Limb (tissue), 2 donors: ENCODE data around the gene SMARCC2.
A peak's percentile ranks its signal among the peaks of the same experiment; 100 is the strongest.

Source experiments
- DNase-seq, 2 donors: peaks; one replicate each; pipeline ENCODE4 v3.0.0-alpha.2; 2016; ENCODE audit errors: extremely low spot score in 2 of 2

Gene SMARCC2

DNA sequence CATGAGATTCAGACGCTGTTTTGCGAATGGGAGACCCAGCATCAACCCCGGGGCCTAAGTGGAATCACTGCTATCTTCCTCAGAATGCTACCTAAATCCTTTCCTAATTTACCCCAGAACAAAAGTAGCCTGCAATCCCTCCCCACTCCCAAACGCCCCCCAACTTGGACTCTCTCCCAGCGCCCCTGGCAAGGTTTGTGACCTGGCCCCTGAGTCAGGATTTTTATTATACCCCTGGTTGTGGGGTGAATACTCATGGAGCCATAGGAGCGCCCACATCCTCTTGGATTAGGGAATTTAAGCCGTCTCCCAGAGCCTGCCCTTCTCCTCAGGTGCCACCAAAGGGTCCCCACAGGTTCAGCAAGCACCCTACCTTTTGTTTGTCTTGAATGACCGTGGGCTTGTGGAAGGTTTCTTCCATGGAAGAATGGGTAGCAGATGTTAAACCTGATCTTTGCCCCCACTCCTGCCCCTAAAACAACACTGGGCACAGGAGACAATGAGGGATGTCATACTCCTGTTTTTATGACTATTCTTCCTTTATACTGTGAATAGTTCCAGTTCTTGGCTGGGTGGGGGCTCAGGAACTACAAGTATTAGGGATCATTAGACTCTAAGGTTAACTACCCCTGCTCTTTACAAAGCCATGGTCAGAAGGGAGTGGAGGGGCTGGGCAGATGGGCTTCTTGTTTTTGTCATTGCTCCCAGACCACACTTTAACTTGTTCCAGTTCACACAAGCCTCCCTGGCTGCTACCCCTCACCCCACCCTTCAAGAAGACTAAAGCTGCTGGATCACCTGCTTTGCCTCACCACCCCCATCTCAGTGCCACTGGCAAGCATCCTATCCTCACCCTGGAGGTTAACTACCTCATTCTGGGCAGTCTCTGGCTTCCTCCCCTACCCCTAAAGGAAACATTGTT lies 36.3 kb downstream of the SMARCC2 start:
- no peak for DNase-seq

DNA sequence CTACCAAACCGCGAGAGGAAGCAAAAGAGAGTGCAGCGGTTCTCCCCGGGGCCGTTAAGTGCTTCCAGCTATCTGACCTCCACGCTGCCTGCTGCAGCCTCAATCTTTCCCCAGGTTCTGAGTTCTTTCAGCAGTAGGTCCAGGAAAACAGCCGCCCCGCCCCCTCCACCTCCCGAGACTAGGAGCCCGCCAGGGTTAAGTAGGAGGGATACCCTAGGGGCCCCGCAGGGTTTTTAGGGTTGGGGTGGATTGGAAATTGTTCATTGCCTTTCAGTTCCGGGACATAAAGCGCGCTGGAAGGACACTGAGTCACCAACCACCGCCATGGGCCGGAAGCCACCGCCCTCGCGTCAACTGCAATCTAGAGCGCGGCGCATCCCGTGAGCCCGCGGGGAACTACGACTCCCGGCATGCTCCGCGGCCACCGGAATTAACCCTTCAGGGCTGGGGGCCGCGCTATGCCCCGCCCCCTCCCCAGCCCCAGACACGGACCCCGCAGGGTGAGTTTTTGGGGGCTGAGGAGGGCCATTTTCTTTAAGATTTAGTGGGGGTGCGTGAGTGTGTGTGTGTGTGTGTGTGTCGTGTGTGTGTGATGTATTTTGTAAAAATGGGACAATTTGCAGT lies 37.0 kb downstream of the SMARCC2 start, which contains the start of gene MYL6B:
Gene MYL6B (plus strand): TSS at position 456 of the 624 bp plus-strand sequence. CDS start 1,332 bp downstream, outside the sequence.
- peak; percentile 93 to 94 for DNase-seq

DNA sequence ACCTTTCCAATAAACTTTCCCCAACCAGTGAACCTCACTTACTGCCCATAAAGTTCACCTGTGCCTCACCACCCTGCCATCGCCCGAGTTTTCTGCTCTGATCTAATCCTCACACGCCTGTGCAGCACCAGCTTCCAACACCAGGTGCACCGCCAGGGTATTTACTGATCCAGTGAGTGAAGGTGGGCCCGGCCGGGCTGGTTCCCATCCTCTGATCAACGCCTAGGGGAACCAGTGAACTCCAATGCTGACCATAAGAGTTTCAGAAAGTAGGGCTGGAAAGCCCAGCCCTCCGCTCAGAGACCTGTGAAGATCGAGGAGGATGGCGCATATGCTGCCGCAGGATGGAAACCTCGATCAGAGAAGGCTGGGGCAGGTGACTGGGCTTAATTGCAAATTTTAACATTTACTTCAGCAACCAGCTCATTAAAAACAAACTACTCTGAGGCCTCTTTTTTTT lies 37.6 kb downstream of the SMARCC2 start:
- peak in 1 of 2 donors; percentile 53 for DNase-seq

GRCh38 chr12:56150563-56150962 lies 38.7 kb downstream of the SMARCC2 start:
- DNase-seq: no peak

DNA sequence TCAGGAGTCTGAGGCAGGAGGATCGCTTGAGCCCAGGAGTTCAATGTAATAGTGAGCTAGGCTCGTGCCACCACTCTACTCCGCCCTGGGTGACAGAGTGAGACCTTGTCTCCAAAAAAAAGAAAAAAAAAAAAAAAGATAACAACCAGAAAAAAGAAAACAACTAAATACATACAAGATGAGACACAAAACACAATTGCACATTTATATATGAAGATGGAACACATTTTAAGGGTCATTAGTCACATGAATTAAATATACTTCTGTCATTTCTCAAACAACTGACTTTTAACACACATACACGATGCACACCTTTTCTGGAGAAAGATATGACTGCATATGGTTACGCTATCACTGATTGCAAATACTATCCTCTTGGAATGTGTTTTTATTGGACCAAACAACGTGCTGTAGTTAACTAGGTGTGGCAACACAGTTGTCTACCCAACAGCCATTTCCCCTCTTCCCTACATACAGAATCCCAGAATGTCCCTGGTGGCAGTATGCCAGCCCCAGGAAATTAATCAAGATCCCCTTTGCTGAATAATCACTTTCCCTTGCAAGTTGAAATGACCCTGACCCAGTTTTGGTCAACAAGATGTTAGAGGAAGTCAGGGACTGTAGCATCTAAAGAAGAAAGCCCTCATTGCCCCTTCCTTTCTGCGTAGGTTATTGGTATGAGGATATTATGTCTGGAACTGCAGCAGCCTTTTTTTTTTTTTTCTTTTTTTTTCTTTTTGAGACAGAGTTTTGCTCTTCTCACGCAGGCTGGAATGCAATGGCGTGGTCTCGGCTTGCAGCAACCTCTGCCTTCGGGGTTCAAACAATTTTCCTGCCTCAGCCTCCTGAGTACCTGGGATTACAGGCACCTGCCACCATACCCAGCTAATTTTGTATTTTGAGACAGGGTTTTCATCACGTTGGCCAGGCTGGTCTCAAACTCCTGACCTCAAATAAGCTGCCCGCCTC lies 42.5 kb downstream of the SMARCC2 start:
- DNase-seq: no peak

DNA sequence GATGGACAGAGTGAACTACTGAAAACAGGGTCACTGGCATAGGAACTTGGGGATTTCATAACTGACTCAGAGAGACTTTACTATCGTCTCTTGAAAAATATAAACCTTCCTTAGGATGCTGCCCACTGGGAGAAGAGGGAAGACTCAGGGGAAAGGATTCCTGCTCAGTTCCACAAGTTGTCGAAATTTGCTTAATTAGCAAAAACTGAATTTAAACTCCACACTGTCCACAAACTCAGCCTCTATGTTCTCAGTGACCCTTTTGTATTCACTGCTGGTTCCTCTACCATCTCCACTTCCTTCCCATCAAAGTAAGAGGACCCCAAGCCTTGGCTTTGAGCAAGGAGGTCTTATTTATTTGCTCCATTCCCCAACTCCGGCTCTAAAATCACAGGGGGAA lies 44.1 kb downstream of the SMARCC2 start:
- DNase-seq: no peak

DNA sequence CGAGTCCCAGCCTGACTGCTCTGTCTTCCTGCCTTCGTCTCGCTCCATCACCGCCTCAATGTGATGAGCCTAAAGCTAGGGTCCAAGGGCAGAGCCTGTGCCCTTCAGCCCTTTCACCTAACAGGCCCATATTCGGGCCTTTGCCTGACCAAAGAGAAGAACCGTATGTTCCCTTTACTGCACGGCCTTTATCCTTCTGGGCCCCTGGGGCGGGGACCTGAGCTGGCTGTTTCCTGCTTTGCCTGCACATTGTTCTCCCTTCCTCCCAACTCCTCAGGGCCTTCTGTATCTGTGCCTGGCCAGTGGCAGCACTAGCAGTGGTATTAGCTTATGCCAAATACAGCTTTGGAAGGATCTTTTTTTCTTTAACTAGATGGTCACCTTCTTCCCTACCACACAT lies 45.4 kb downstream of the SMARCC2 start:
- no peak for DNase-seq

- no peak for DNase-seq
Measured at GRCh38 chr12:56143217-56143616, 46.1 kb downstream of the SMARCC2 start.

- DNase-seq: no peak
Measured at GRCh38 chr12:56141946-56142784, 47.1 kb downstream of the SMARCC2 start.

- no peak for DNase-seq
Measured at GRCh38 chr12:56137853-56138571, 51.3 kb downstream of the SMARCC2 start.

GRCh38 chr12:56134897-56135296 lies 54.4 kb downstream of the SMARCC2 start:
- DNase-seq: no peak

DNA sequence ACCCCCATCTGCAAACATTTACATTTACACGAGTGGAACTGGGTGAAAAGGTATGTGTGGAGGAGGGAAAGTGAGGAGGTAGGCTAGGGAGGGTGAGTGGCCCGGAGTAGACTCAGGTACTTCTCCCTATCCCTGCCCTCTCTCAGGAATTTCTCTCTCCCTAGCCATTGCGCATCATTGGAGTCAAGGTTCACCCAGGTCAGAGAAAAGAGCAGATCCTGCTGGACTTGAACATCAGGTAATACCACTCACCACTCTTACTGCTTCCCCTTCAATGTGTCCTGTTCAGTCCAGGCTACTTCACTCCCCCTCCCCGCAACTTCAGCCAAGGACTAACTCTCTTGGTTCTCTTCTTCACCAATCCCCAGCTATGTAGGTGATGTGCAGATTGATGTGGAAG lies 58.4 kb downstream of the SMARCC2 start:
- DNase-seq: no peak

DNA sequence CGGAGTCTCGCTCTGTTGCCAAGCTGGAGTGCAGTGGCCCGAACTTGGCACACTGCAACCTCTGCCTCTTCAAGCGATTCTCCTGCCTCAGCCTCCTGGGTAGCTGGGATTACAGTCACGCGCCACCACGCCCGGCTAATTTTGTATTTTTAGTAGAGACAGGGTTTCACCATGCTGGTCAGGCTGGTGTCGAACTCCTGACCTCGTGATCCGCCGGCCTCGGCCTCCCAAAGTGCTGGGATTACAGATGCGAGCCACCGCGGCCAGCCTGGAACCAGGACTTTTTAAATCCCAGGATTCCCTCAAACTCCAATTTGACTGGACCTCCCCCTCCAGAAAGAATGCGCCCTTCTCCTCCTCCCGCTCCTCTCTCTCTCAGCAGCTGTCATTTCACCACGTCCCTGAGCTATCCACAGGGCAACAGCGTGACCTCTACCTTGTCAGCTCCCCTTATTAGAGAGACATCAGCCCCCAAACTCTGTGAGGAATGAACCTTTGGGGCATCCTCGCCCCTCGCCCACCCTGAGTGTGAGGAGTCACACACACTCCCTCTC lies 59.3 kb downstream of the SMARCC2 start:
- no peak for DNase-seq

DNA sequence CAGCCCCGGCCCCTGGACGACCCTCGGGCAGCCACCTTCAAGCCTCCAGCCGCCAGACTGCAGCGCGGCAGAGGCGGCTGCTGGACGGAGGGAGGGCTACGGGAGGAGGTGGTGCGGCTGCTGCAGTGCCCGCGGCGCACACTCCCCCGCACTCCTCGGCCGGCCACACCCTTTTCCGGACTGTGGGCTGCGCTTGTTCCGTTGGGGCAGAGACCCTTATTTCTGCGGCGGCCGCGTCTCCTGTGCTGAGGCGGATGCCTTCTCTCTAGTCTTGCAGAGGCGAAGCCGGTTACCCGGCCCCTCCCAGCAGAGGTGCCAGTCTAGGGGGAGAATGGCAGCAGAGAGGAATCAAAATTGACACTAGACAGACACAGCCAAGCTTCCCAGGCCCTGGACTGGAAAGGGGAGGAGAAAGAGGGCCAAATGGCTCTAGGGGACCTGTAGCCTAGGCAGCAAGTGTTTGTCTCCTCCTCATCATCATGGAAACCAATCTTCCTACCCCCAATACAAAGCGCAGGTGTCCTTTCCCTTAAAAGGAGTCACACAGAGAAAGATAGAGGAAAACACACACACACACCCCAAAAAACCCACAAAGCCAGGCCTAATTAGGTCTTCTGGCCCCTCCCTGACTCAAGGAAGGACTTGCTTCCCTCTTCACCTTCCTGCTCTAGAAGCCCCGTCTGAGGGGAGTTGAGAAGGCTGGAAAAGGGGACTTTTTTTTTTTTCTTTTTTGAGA lies 59.9 kb downstream of the SMARCC2 start:
- peak; percentile 36 to 74 for DNase-seq

- peak in 1 of 2 donors; percentile 64 for DNase-seq
Measured at GRCh38 chr12:56128670-56129205, 60.5 kb downstream of the SMARCC2 start.

- peak; percentile 96 to 99 for DNase-seq
Measured at GRCh38 chr12:56127888-56128669, 61.2 kb downstream of the SMARCC2 start, which contains the start of gene ESYT1. ESYT1 (plus strand) TSS chr12:56128267; CDS start chr12:56128320, 53 bp downstream.

GRCh38 chr12:56127485-56127887 lies 61.8 kb downstream of the SMARCC2 start:
- no peak for DNase-seq
